Tibial nerve (tissue), 3 donors: ENCODE measurements around the gene GAB3.

Source experiments
- POLR2A ChIP-seq, 2 donors: fragments of 450-650 bp; IDR thresholded peaks; one replicate each; pipeline ENCODE4 v1.6.1; 2017; ENCODE audit warnings: antibody characterized with exemption in 2 of 2, mild to moderate bottlenecking in 2 of 2, moderate library complexity in 2 of 2
- TF ChIP-seq, protein P1 (sequence below), 5 experiments: fragments of 200-600 bp in 3 of 5; fragments of 450-650 bp in 2 of 5; sonication (generic) in 3 of 5; IDR thresholded peaks; one replicate each; pipeline ENCODE4 v1.5.1; 2016 to 2019; ENCODE audit warnings: antibody characterized with exemption in 5 of 5, mild to moderate bottlenecking in 3 of 5, moderate library complexity in 2 of 5

DNA sequence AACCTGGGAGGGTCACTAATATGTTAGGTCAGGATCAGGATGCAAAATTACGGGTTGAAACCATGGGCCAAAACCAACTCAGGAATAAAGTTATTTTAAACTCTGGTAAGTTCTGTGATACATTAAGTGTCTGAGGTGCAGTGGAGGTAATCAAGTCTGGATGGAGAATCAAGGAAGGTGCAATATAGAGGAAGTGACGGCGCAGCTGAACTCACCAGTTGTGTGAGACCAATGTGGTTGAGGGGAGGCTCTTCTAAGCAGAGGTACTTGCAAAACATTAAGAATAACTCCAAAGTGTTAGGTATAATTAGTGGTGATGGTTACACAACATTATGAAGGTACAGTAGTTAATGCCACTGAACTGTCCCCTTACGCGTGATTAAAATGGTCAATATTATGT, 19.7 kb downstream of the GAB3 start:
- TF ChIP-seq, protein P1, sequence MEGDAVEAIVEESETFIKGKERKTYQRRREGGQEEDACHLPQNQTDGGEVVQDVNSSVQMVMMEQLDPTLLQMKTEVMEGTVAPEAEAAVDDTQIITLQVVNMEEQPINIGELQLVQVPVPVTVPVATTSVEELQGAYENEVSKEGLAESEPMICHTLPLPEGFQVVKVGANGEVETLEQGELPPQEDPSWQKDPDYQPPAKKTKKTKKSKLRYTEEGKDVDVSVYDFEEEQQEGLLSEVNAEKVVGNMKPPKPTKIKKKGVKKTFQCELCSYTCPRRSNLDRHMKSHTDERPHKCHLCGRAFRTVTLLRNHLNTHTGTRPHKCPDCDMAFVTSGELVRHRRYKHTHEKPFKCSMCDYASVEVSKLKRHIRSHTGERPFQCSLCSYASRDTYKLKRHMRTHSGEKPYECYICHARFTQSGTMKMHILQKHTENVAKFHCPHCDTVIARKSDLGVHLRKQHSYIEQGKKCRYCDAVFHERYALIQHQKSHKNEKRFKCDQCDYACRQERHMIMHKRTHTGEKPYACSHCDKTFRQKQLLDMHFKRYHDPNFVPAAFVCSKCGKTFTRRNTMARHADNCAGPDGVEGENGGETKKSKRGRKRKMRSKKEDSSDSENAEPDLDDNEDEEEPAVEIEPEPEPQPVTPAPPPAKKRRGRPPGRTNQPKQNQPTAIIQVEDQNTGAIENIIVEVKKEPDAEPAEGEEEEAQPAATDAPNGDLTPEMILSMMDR (IDR thresholded peaks at IDR 0.05), result no peak
- TF ChIP-seq POLR2A (IDR thresholded peaks at IDR 0.05), result no peak
